Naive thymus-derived CD4-positive, alpha-beta T cell (primary cell): ENCODE data around the gene LRRC74A. TPM values are rescaled to one million over a fixed set of nuclear protein-coding genes. Genes with fewer than 3 reads are reported as not detected.

ENCODE experiments used
- ATAC-seq: fragments of 150-1000 bp; cut with Tn5 transposase; 2 replicates; pipeline ENCODE4 v1.10.0; 2021; ENCODE audit warnings: mild to moderate bottlenecking, moderate library complexity
- CTCF ChIA-PET: fragments of 350-600 bp; sonication (Branson Sonifier 250); formaldehyde crosslinking; loops from one replicate; lab custom pipeline; 2021; ENCODE audit warnings: antibody characterized with exemption; lab: Charles Lee
- POLR2A ChIA-PET: fragments of 350-600 bp; sonication (Branson Sonifier 250); formaldehyde crosslinking; loops from one replicate; lab custom pipeline; 2021; ENCODE audit warnings: antibody characterized with exemption, inconsistent platforms; lab: Charles Lee
- DNase-seq, 9 donors: peaks; one replicate each; pipeline versions ENCODE4 v3.0.0 to v3.0.0-alpha.2; 2020 to 2022; ENCODE audit warnings: mixed read lengths in 1 of 9
- H3K27ac ChIP-seq: one replicate; pipeline ENCODE4 v1.7.0; 2013; ENCODE audit warnings: mild to moderate bottlenecking, low read depth, low read length, moderate library complexity
- H3K27me3 ChIP-seq, 2 donors: one replicate each; pipeline ENCODE4 v1.7.0; 2013; ENCODE audit warnings: low read length in 2 of 2, mild to moderate bottlenecking in 2 of 2, moderate library complexity in 2 of 2; ENCODE audit not compliant: control insufficient read depth in 2 of 2, insufficient read depth in 2 of 2
- H3K36me3 ChIP-seq, 3 experiments: 1 replicate in 2 of 3; 2 replicates in 1 of 3; pipeline ENCODE4 v1.7.0; 2013; ENCODE audit warnings: low read length in 3 of 3, mild to moderate bottlenecking in 3 of 3, moderate library complexity in 1 of 3; ENCODE audit not compliant: insufficient read depth in 3 of 3, control insufficient read depth in 2 of 3
- H3K4me1 ChIP-seq, 2 donors: one replicate each; pipeline ENCODE4 v1.7.0; 2013; ENCODE audit warnings: low read length in 2 of 2, mild to moderate bottlenecking in 2 of 2, moderate library complexity in 1 of 2; ENCODE audit not compliant: control insufficient read depth in 2 of 2, insufficient read depth in 2 of 2
- H3K4me3 ChIP-seq: 2 replicates; pipeline ENCODE4 v1.7.0; 2013; ENCODE audit warnings: mild to moderate bottlenecking, low read length
- H3K9me3 ChIP-seq, 3 experiments: 1 replicate in 2 of 3; 2 replicates in 1 of 3; pipeline ENCODE4 v1.7.0; 2013; ENCODE audit warnings: low read length in 3 of 3; ENCODE audit not compliant: control insufficient read depth in 2 of 3
- H3K27ac Mint-ChIP-seq, 9 donors: one replicate each; pipeline ENCODE4 v1.8.0; 2020 to 2022; ENCODE audit warnings: mixed read lengths in 9 of 9, mild to moderate bottlenecking in 8 of 9, moderate library complexity in 5 of 9, inconsistent platforms in 2 of 9
- H3K27me3 Mint-ChIP-seq, 5 donors: one replicate each; pipeline ENCODE4 v1.8.0; 2021 to 2022; ENCODE audit warnings: mixed read lengths in 5 of 5, mild to moderate bottlenecking in 1 of 5
- H3K36me3 Mint-ChIP-seq, 5 donors: one replicate each; pipeline ENCODE4 v1.8.0; 2020 to 2022; ENCODE audit warnings: mixed read lengths in 5 of 5, mild to moderate bottlenecking in 3 of 5, inconsistent platforms in 1 of 5
- H3K4me1 Mint-ChIP-seq, 7 donors: one replicate each; pipeline ENCODE4 v1.8.0; 2020 to 2022; ENCODE audit warnings: mixed read lengths in 7 of 7, mild to moderate bottlenecking in 3 of 7, inconsistent platforms in 1 of 7
- H3K4me3 Mint-ChIP-seq, 10 donors: one replicate each; pipeline ENCODE4 v1.8.0; 2020 to 2022; ENCODE audit warnings: mild to moderate bottlenecking in 10 of 10, mixed read lengths in 10 of 10, moderate library complexity in 6 of 10, inconsistent platforms in 2 of 10
- H3K9me3 Mint-ChIP-seq, 11 donors: one replicate each; pipeline ENCODE4 v1.8.0; 2020 to 2022; ENCODE audit warnings: mixed read lengths in 11 of 11, mild to moderate bottlenecking in 4 of 11, inconsistent platforms in 1 of 11, moderate library complexity in 1 of 11
- intact Hi-C, 2 donors: fragments of 100-400 bp; cut with micrococcal nuclease; formaldehyde crosslinking; loops; one replicate each; pipeline ENCODE4 v1.15.1; 2023
- polyA plus RNA-seq, 2 donors: library from polyadenylated mRNA; unstranded; fragments of 300-500 nt; fragmentation: Illumina TruSeq; gene quantifications; one replicate each; pipeline ENCODE4 v1.2.3, GENCODE V29; 2021
- total RNA-seq, 6 experiments: library from RNA in 5 of 6; stranded (reverse) in 5 of 6; gene quantifications; 1 replicate in 5 of 6; 2 replicates in 1 of 6; pipeline ENCODE4 v1.2.3 and lab custom pipeline; 2021 to 2026

The LRRC74A gene
- total and polyA plus RNA-seq, 7 experiments from 2014 or later, result not detected

GRCh38 chr14:76780360-76780759 is 45.8 kb upstream of the LRRC74A start:
- no peaks in the 10 kb centered on the region for H3K27me3 Mint-ChIP-seq
- H3K9me3 ChIP-seq, result no peaks in the 10 kb centered on the region
- H3K36me3 Mint-ChIP-seq, result peaks cover 0 to 23% (median 13%) of the 10 kb centered on the region in 5 donors
- peaks cover 10 to 45% (median 15%) of the 10 kb centered on the region in 7 donors for H3K4me1 Mint-ChIP-seq
- no peak for ATAC-seq
- DNase-seq, result peak in 1 of 9 donors; percentile 13
- H3K9me3 Mint-ChIP-seq, result peaks cover 0 to 3% (median 0%) of the 10 kb centered on the region in 11 donors
- H3K4me1 ChIP-seq, result peaks cover 0 to 6% of the 10 kb centered on the region in 2 donors
- H3K4me3 Mint-ChIP-seq, result no peak overlapping the region
- H3K27me3 ChIP-seq, result no peaks in the 10 kb centered on the region
- ChIA-PET POLR2A (no interaction called here), CTCF (no interaction called here)
- H3K27ac Mint-ChIP-seq, result peak overlapping the region in 5 of 9 donors; percentile 4 to 75 (median 30)
- peaks cover 0 to 30% (median 0%) of the 10 kb centered on the region in 3 experiments for H3K36me3 ChIP-seq
- H3K27ac ChIP-seq, result no peak overlapping the region
- no peak overlapping the region for H3K4me3 ChIP-seq
- intact Hi-C loops, result no loop called here

DNA sequence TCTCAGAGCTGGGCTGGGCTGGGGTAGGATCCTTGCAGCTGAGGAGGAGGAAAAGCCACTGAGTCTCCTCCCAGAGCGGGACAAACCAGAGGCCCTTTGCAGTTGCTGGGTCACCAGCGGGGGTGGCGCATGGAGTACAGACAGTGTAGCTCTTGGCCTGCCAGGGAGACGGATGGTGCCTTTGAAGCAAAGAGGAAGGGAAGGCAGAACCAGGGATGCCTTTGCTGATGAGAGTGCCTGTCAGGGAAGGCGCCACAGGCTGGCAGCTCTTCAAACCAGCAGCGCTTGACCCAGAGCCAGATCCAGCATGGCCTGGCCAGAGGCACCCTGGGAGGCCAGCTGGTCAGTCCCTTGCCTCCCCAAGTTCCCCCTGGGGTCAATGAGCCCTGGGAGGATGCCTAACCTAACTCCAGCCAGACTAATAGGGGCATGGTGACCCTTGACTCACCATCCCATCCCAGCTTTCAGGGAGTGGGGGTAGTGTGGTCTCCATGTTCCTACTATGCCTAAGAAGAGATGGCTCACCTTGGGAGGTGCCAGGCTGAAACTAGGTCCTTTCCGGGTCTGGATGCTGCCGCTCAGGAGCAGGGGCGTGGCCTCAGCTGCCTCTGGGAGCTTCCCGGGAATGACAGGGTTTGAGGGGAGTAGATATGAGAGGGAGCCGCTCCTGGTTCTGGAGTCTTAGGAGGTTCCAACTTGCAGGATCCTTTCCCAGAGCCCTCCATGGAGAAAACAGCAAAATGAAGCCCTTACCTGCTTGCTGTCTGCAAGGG is 45.1 kb upstream of the LRRC74A start:
- no peak overlapping the region for H3K27ac ChIP-seq
- Mint-ChIP-seq H3K4me1 (peaks cover 10 to 45% (median 15%) of the 10 kb centered on the region in 7 donors), H3K27me3 (no peaks in the 10 kb centered on the region), H3K36me3 (peaks cover 0 to 23% (median 13%) of the 10 kb centered on the region in 5 donors), H3K27ac (peak overlapping the region in 2 of 9 donors; percentile 25 to 74), H3K9me3 (peaks cover 0 to 3% (median 0%) of the 10 kb centered on the region in 11 donors), H3K4me3 (no peak overlapping the region)
- no peak overlapping the region for H3K4me3 ChIP-seq
- DNase-seq, result peak in 1 of 9 donors; percentile 15
- peaks cover 0 to 36% (median 0%) of the 10 kb centered on the region in 3 experiments for H3K36me3 ChIP-seq
- CTCF ChIA-PET, result no interaction called here
- peaks cover 0 to 6% of the 10 kb centered on the region in 2 donors for H3K4me1 ChIP-seq
- no peak for ATAC-seq
- H3K27me3 ChIP-seq, result no peaks in the 10 kb centered on the region
- intact Hi-C loops, result no loop called here
- H3K9me3 ChIP-seq, result no peaks in the 10 kb centered on the region
- POLR2A ChIA-PET, result no interaction called here

DNA sequence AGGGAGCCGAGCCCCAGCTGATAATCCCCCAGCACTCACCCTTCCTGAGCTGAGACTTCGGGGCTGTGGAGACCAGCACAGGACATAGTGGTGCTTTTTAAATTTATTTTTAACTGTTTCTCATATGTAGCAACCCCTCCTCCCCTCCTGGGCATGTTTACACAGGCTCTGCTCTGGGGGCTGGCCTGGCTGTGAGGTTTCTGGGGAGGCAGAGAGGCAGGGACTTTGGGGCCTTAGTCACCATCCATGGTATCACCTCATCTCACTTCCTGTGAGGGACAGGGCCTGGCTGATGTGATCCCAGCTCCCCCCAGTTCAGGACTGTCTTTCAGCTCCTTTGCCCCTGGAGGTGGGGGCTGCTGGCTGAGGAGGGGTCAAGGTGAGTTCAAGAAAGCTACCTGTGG is 44.6 kb upstream of the LRRC74A start:
- H3K27ac Mint-ChIP-seq, result peak overlapping the region in 2 of 9 donors; percentile 25 to 65
- ChIA-PET CTCF (no interaction called here), POLR2A (no interaction called here)
- no peak overlapping the region for H3K4me3 Mint-ChIP-seq
- DNase-seq (peak in 1 of 9 donors; percentile 20), ATAC-seq (no peak)
- Histone ChIP-seq H3K27ac (no peak overlapping the region), H3K36me3 (peaks cover 0 to 39% (median 0%) of the 10 kb centered on the region in 3 experiments), H3K27me3 (no peaks in the 10 kb centered on the region), H3K4me3 (no peak overlapping the region), H3K4me1 (peaks cover 0 to 6% of the 10 kb centered on the region in 2 donors), H3K9me3 (no peaks in the 10 kb centered on the region)
- peaks cover 0 to 3% (median 0%) of the 10 kb centered on the region in 11 donors for H3K9me3 Mint-ChIP-seq
- H3K36me3 Mint-ChIP-seq, result peaks cover 0 to 28% (median 14%) of the 10 kb centered on the region in 5 donors
- peaks cover 10 to 45% (median 15%) of the 10 kb centered on the region in 7 donors for H3K4me1 Mint-ChIP-seq
- intact Hi-C loops, result loop anchor here in 1 of 2 donors (1.0 kb wide), 1 partner anchor 13 kb away; no protein-coding TSS in a partner anchor
- no peaks in the 10 kb centered on the region for H3K27me3 Mint-ChIP-seq

- peaks cover 10 to 47% (median 15%) of the 10 kb centered on the region in 7 donors for H3K4me1 Mint-ChIP-seq
- POLR2A ChIA-PET, result no interaction called here
- no peaks in the 10 kb centered on the region for H3K27me3 ChIP-seq
- H3K27ac ChIP-seq, result no peak overlapping the region
- peaks cover 0 to 45% (median 0%) of the 10 kb centered on the region in 3 experiments for H3K36me3 ChIP-seq
- intact Hi-C loops, result loop anchor here in 1 of 2 donors (1.0 kb wide), 1 partner anchor 14 kb away; no protein-coding TSS in a partner anchor
- H3K36me3 Mint-ChIP-seq, result peaks cover 0 to 34% (median 14%) of the 10 kb centered on the region in 5 donors
- peaks cover 0 to 6% of the 10 kb centered on the region in 2 donors for H3K4me1 ChIP-seq
- H3K4me3 ChIP-seq, result no peak overlapping the region
- H3K9me3 Mint-ChIP-seq, result peaks cover 0 to 3% (median 0%) of the 10 kb centered on the region in 11 donors
- peak overlapping the region in 8 of 9 donors; percentile 40 to 90 (median 74) for H3K27ac Mint-ChIP-seq
- no peaks in the 10 kb centered on the region for H3K27me3 Mint-ChIP-seq
- DNase-seq (no peak), ATAC-seq (no peak)
- CTCF ChIA-PET, result no interaction called here
- H3K9me3 ChIP-seq, result no peaks in the 10 kb centered on the region
- H3K4me3 Mint-ChIP-seq, result peak overlapping the region in 1 of 10 donors; percentile 67
These were observed 43.9 kb upstream of the LRRC74A start for GRCh38 chr14:76782115-76782884.

DNA sequence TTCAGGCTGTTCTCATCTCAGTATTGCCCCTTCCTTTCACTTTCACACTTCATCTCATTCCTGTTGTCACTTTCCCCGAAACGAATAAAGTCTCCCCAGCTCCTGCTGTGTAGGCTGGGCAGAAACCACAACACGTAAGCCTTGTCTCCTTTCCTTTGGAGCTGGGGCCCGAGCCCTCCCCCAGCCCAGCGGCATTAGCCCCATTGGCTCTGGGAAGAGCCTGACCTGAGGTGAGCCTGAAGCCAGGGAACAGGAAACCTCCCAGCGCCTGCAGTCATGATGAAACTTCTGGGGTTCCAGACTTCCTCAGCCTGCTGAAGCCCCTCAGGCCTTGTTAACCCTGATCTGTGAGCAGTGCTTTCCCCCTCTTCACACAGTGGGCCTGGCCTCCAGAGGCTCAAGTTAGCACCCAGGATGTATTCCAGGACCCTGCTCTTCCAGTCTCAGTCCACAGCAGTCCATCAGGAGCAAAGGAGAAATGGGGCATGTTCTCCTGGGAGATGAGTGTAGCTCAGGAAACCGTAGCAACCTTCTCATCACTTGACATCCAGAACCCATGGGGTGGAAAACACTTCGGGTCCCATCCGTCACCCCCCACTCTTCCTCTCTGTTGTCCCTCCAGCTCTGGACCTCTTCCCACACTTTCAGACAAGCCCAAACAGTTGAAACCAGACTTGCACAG is 43.2 kb upstream of the LRRC74A start:
- peak overlapping the region; percentile 17 for H3K27ac ChIP-seq
- ChIA-PET POLR2A (no interaction called here), CTCF (interaction anchor here (1.7 kb wide), 1 partner anchor 73 kb away, joined by 12 read pairs; no protein-coding TSS in a partner anchor)
- peaks cover 0 to 53% (median 0%) of the 10 kb centered on the region in 3 experiments for H3K36me3 ChIP-seq
- H3K27ac Mint-ChIP-seq, result peak overlapping the region; percentile 40 to 91 (median 78)
- intact Hi-C loops, result loop anchor here in 1 of 2 donors (1.0 kb wide), 1 partner anchor 15 kb away; no protein-coding TSS in a partner anchor
- H3K4me1 ChIP-seq, result peaks cover 0 to 6% of the 10 kb centered on the region in 2 donors
- H3K4me1 Mint-ChIP-seq, result peaks cover 10 to 43% (median 15%) of the 10 kb centered on the region in 7 donors
- peaks cover 5 to 40% (median 14%) of the 10 kb centered on the region in 5 donors for H3K36me3 Mint-ChIP-seq
- DNase-seq, result peak in 1 of 9 donors; percentile 27
- H3K4me3 ChIP-seq, result no peak overlapping the region
- H3K4me3 Mint-ChIP-seq, result peak overlapping the region in 1 of 10 donors; percentile 67
- no peaks in the 10 kb centered on the region for H3K27me3 ChIP-seq
- H3K27me3 Mint-ChIP-seq, result no peaks in the 10 kb centered on the region
- H3K9me3 ChIP-seq, result no peaks in the 10 kb centered on the region
- no peak for ATAC-seq
- peaks cover 0 to 4% (median 0%) of the 10 kb centered on the region in 11 donors for H3K9me3 Mint-ChIP-seq
